Measurements from ENCODE around the gene SPAG5. TPM values are rescaled to one million over a fixed set of nuclear protein-coding genes. Genes with fewer than 3 reads are reported as not detected.
A peak's percentile ranks its signal among the peaks of the same experiment; 100 is the strongest.

SPAG5 gene, protein sequence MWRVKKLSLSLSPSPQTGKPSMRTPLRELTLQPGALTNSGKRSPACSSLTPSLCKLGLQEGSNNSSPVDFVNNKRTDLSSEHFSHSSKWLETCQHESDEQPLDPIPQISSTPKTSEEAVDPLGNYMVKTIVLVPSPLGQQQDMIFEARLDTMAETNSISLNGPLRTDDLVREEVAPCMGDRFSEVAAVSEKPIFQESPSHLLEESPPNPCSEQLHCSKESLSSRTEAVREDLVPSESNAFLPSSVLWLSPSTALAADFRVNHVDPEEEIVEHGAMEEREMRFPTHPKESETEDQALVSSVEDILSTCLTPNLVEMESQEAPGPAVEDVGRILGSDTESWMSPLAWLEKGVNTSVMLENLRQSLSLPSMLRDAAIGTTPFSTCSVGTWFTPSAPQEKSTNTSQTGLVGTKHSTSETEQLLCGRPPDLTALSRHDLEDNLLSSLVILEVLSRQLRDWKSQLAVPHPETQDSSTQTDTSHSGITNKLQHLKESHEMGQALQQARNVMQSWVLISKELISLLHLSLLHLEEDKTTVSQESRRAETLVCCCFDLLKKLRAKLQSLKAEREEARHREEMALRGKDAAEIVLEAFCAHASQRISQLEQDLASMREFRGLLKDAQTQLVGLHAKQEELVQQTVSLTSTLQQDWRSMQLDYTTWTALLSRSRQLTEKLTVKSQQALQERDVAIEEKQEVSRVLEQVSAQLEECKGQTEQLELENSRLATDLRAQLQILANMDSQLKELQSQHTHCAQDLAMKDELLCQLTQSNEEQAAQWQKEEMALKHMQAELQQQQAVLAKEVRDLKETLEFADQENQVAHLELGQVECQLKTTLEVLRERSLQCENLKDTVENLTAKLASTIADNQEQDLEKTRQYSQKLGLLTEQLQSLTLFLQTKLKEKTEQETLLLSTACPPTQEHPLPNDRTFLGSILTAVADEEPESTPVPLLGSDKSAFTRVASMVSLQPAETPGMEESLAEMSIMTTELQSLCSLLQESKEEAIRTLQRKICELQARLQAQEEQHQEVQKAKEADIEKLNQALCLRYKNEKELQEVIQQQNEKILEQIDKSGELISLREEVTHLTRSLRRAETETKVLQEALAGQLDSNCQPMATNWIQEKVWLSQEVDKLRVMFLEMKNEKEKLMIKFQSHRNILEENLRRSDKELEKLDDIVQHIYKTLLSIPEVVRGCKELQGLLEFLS
- 10 to 100 TPM; 40.3 to 67.7 (median 49.6) TPM for total RNA-seq

DNA sequence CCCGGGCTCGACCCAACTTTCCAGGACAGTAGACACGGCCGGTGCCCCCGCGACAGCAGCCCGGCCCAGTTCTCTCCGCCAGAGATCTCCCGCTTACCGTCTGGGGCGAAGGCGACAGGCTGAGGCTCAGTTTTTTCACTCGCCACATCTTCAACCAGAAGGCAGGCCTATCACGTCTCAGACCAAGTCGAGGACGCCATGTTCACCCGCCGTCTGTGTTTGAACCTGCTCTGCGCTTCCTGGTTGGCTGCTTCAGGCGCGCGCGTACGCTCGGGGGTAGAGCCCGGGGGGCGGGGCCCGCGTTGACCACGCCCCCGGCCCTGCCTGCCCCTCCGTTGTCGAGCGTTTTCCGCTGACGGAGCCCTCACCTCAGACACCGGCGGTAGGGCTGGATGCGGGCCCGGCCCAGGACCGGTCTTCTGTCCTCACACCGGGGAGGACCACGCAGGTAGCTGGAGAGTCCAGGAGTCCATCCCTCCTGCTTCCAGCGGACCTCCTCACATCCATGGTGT lies at the start of gene SPAG5:
TSS of gene SPAG5 (minus strand) at position 227 of the 512 bp plus-strand sequence. CDS start at position 148, 79 bp downstream.
- peaks cover 0 to 27% (median 0%) of the 10 kb centered on the region in 4 donors for H3K4me1 ChIP-seq
- peak within 1 kb of the TSS; percentile 63 to 79 (median 72) for H3K4me3 ChIP-seq
- peak; percentile 96 to 98 (median 96) for DNase-seq
- H3K27ac ChIP-seq: peak within 1 kb of the TSS; percentile 87 to 99 (median 92)
- peak; percentile 97 for TF ChIP-seq POLR2A (IDR thresholded peaks at IDR 0.05)
- TF ChIP-seq, protein P1, sequence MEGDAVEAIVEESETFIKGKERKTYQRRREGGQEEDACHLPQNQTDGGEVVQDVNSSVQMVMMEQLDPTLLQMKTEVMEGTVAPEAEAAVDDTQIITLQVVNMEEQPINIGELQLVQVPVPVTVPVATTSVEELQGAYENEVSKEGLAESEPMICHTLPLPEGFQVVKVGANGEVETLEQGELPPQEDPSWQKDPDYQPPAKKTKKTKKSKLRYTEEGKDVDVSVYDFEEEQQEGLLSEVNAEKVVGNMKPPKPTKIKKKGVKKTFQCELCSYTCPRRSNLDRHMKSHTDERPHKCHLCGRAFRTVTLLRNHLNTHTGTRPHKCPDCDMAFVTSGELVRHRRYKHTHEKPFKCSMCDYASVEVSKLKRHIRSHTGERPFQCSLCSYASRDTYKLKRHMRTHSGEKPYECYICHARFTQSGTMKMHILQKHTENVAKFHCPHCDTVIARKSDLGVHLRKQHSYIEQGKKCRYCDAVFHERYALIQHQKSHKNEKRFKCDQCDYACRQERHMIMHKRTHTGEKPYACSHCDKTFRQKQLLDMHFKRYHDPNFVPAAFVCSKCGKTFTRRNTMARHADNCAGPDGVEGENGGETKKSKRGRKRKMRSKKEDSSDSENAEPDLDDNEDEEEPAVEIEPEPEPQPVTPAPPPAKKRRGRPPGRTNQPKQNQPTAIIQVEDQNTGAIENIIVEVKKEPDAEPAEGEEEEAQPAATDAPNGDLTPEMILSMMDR (IDR thresholded peaks at IDR 0.05): no peak
- no peaks in the 10 kb centered on the region for H3K9me3 ChIP-seq
- no peaks in the 10 kb centered on the region for H3K27me3 ChIP-seq
- no peaks in the 10 kb centered on the region for H3K36me3 ChIP-seq

DNA sequence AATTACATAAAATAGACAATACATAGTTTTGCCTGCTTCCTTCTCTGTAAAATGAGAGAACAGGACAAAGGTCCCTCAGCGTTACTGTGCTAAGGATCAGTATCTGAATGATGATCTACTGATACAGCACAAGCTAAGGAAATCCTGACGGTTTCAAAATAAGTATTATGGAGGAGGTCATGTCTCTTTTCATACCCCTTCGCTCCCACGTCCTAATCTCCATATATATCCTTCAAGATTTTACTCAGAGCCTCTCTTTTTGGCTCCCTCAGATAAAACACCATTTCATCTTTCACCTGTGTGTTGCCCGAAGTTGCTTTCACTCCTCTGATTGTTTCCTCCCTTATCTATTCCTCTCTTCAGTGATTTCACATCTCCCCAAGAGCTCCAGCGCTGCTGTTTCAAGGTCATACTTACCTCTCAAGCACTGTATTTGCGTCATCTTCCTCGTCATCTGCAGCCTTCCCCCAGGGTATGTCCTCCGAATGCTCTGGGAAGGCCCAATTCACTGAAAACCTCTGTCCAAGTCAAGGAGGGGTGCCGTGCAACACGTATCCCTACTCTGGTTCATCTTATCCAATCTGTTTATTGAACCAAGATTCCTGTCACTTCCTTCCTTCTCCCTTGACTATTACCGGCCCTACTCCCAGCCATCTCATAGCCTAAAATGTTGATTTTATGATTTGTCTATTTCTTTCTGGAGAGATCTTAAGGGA lies 47.4 kb upstream of the SPAG5 start:
- H3K9me3 ChIP-seq: no peaks in the 10 kb centered on the region
- peak overlapping the region; percentile 89 to 98 (median 94) for H3K27ac ChIP-seq
- DNase-seq: peak in 2 of 3 donors; percentile 18 to 57
- peak overlapping the region in 2 of 4 donors; percentile 84 to 93 for H3K4me3 ChIP-seq
- H3K27me3 ChIP-seq: no peaks in the 10 kb centered on the region
- H3K36me3 ChIP-seq: peaks cover 0 to 46% (median 0%) of the 10 kb centered on the region in 3 donors
- H3K4me1 ChIP-seq: peaks cover 0 to 41% (median 15%) of the 10 kb centered on the region in 4 donors
- TF ChIP-seq POLR2A (IDR thresholded peaks at IDR 0.05): no peak
- TF ChIP-seq, protein P1 (IDR thresholded peaks at IDR 0.05): no peak

DNA sequence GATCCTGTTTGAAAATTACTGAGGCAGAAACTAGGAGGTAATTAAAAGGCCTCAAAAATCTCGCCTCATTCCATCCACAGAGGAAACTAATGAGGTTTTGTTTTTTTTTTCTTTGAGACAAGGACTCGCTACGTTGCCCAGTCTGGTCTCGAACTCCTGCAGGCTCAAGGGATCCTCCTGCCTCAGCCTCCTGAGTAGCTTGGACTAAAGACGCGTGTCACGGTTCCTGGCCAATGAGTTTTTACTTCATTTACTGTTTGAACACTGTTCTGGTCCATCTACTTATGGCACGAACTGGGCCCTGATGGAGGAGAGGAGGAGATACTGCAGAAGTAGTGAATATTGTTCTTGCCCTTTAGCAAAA lies 46.7 kb upstream of the SPAG5 start:
- Histone ChIP-seq H3K9me3 (no peaks in the 10 kb centered on the region), H3K4me3 (peak overlapping the region; percentile 84 to 99 (median 94)), H3K4me1 (peaks cover 0 to 41% (median 15%) of the 10 kb centered on the region in 4 donors), H3K36me3 (peaks cover 0 to 48% (median 2%) of the 10 kb centered on the region in 3 donors), H3K27ac (peak overlapping the region; percentile 89 to 98 (median 94)), H3K27me3 (no peaks in the 10 kb centered on the region)
- TF ChIP-seq, protein P1 (IDR thresholded peaks at IDR 0.05): no peak
- TF ChIP-seq POLR2A (IDR thresholded peaks at IDR 0.05): no peak
- DNase-seq: no peak

DNA sequence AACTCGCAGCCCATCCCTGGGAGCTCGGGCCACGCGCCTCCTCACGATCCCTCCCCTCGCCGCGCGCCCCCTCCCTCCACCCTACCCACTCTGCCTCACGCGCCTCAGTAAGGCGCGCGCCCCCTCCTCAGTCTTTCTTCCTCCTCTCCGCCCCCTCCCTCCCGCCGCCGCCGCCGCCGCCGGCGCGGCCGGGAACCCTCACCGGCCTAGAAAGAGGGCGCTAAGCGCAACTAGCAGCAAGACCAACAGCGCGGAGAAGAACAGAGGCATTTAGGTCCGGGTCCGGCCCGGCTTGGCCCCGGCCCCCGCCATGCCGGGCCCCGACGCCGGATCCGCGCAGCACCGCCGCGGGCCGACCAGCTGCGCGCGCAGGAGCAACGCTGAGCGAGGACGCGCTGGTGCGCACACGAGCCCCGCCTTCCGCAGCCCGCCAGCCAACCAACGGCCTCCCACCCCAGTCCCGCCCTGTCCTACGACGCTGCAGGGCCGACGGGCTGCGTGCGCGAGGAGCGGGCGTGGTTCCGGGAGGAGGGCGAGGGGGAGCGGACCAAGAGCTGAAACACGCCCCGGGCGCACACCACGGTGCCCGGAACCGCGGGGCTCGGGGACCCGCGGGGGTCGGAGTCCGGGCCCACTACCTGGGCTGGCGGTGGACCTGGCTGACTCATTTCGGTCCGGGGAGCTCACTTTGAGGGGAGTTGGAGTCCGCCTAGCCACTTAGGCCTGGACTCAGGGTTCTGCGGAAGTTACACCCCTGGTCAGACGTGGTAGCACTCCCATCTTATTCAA lies 46.2 kb upstream of the SPAG5 start, which contains the start of gene BLTP2:
TSS of gene BLTP2 (minus strand) at position 372 of the 789 bp plus-strand sequence. CDS start at position 270, 102 bp downstream.
- peak; percentile 92 to 99 (median 98) for DNase-seq
- H3K4me1 ChIP-seq: peaks cover 0 to 41% (median 15%) of the 10 kb centered on the region in 4 donors
- no peaks in the 10 kb centered on the region for H3K27me3 ChIP-seq
- H3K27ac ChIP-seq: peak within 1 kb of the TSS; percentile 89 to 98 (median 94)
- H3K4me3 ChIP-seq: peak within 1 kb of the TSS; percentile 84 to 99 (median 94)
- no peaks in the 10 kb centered on the region for H3K9me3 ChIP-seq
- TF ChIP-seq, protein P1 (IDR thresholded peaks at IDR 0.05): peak in 3 of 6 experiments; percentile 30 to 38 (median 30)
- peak; percentile 88 to 96 for TF ChIP-seq POLR2A (IDR thresholded peaks at IDR 0.05)
- H3K36me3 ChIP-seq: peaks cover 0 to 49% (median 3%) of the 10 kb centered on the region in 3 donors
